Panc1 (cell line): Measurements from ENCODE around the gene HYDIN.

Experiments used
- POLR2AphosphoS5 ChIP-seq: IDR thresholded peaks from 2 replicates; pipeline ENCODE4 v1.6.1; 2012; ENCODE audit warnings: mild to moderate bottlenecking, low read depth, low read length, moderate library complexity
- SIN3A ChIP-seq: IDR thresholded peaks from 2 replicates; pipeline ENCODE4 v1.6.1; 2012; ENCODE audit warnings: low read depth, mild to moderate bottlenecking, low read length, moderate library complexity, borderline replicate concordance; ENCODE audit not compliant: insufficient read depth
- TF ChIP-seq, protein P1 (sequence below): fragments of 450-650 bp; IDR thresholded peaks from 2 replicates; pipeline ENCODE4 v1.5.1; 2017; ENCODE audit warnings: mild to moderate bottlenecking
- TF ChIP-seq, protein P2 (sequence below), 2 experiments: IDR thresholded peaks; 2 replicates each; pipeline ENCODE4 v1.6.1; 2011 to 2012; ENCODE audit warnings: low read depth in 2 of 2, control low read depth in 1 of 2, low read length in 1 of 2, mild to moderate bottlenecking in 1 of 2, moderate library complexity in 1 of 2; ENCODE audit not compliant: insufficient read depth in 1 of 2

DNA sequence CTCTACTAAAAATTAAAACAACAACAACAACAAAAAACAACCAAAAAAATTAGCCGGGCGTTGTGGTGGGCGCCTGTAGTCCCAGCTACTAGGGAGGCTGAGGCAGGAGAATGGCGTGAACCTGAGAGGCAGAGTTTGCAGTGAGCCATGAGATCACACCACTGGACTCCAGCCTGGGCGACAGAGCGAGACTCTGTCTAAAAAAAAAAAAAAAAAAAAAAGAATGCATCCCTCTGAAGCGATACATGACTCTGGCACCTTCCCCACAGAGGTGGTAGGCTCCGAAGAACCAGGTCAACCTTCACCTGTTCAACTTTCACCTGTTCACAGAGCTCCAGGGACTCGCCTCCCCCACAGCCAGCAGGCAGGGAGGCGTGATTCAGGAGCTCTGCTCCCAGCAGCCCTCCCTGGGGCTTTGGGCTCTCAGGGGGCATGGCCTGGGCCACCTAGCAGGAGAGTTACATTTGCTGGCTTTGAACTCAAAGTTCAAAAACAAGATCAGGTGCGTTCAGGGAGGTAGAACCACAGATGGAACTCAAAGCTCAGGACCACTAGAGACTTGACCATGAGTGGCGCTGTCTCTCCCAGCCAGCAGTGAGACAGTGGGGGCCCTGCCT, 435.1 kb downstream of the HYDIN start:
- TF ChIP-seq, protein P1, sequence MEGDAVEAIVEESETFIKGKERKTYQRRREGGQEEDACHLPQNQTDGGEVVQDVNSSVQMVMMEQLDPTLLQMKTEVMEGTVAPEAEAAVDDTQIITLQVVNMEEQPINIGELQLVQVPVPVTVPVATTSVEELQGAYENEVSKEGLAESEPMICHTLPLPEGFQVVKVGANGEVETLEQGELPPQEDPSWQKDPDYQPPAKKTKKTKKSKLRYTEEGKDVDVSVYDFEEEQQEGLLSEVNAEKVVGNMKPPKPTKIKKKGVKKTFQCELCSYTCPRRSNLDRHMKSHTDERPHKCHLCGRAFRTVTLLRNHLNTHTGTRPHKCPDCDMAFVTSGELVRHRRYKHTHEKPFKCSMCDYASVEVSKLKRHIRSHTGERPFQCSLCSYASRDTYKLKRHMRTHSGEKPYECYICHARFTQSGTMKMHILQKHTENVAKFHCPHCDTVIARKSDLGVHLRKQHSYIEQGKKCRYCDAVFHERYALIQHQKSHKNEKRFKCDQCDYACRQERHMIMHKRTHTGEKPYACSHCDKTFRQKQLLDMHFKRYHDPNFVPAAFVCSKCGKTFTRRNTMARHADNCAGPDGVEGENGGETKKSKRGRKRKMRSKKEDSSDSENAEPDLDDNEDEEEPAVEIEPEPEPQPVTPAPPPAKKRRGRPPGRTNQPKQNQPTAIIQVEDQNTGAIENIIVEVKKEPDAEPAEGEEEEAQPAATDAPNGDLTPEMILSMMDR, result no peak
- TF ChIP-seq POLR2AphosphoS5, result no peak
- TF ChIP-seq SIN3A, result no peak
- TF ChIP-seq, protein P2, sequence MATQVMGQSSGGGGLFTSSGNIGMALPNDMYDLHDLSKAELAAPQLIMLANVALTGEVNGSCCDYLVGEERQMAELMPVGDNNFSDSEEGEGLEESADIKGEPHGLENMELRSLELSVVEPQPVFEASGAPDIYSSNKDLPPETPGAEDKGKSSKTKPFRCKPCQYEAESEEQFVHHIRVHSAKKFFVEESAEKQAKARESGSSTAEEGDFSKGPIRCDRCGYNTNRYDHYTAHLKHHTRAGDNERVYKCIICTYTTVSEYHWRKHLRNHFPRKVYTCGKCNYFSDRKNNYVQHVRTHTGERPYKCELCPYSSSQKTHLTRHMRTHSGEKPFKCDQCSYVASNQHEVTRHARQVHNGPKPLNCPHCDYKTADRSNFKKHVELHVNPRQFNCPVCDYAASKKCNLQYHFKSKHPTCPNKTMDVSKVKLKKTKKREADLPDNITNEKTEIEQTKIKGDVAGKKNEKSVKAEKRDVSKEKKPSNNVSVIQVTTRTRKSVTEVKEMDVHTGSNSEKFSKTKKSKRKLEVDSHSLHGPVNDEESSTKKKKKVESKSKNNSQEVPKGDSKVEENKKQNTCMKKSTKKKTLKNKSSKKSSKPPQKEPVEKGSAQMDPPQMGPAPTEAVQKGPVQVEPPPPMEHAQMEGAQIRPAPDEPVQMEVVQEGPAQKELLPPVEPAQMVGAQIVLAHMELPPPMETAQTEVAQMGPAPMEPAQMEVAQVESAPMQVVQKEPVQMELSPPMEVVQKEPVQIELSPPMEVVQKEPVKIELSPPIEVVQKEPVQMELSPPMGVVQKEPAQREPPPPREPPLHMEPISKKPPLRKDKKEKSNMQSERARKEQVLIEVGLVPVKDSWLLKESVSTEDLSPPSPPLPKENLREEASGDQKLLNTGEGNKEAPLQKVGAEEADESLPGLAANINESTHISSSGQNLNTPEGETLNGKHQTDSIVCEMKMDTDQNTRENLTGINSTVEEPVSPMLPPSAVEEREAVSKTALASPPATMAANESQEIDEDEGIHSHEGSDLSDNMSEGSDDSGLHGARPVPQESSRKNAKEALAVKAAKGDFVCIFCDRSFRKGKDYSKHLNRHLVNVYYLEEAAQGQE (IDR thresholded peaks at IDR 0.05; ENCODE audit: insufficient read depth in 1 of 2, low read depth in 2 of 2, low read length in 1 of 2), result no peak
